22Rv1 (cell line): ENCODE results near the gene TOR1AIP2.

Source experiments
- ZFX ChIP-seq: fragments of 450-650 bp; IDR thresholded peaks from 2 replicates; pipeline ENCODE4 v1.6.1; 2017; ENCODE audit warnings: antibody characterized with exemption, borderline replicate concordance
- TF ChIP-seq, protein P1 (sequence below): fragments of 450-650 bp; IDR thresholded peaks from 2 replicates; pipeline ENCODE4 v1.5.1; 2017; ENCODE audit warnings: mild to moderate bottlenecking

GRCh38 chr1:179876300-179876715 lies 1.3 kb downstream of the TOR1AIP2 start:
- TF ChIP-seq, protein P1, sequence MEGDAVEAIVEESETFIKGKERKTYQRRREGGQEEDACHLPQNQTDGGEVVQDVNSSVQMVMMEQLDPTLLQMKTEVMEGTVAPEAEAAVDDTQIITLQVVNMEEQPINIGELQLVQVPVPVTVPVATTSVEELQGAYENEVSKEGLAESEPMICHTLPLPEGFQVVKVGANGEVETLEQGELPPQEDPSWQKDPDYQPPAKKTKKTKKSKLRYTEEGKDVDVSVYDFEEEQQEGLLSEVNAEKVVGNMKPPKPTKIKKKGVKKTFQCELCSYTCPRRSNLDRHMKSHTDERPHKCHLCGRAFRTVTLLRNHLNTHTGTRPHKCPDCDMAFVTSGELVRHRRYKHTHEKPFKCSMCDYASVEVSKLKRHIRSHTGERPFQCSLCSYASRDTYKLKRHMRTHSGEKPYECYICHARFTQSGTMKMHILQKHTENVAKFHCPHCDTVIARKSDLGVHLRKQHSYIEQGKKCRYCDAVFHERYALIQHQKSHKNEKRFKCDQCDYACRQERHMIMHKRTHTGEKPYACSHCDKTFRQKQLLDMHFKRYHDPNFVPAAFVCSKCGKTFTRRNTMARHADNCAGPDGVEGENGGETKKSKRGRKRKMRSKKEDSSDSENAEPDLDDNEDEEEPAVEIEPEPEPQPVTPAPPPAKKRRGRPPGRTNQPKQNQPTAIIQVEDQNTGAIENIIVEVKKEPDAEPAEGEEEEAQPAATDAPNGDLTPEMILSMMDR = no peak
- no peak for TF ChIP-seq ZFX
